ENCODE data around the gene FHIT.

The FHIT gene

GRCh38 chr3:60633644-60634043 lies 617.6 kb downstream of the FHIT start:
- DNase-seq (ENCODE audit: low read depth, low spot score), result no peak

GRCh38 chr3:60631509-60631908 lies 619.7 kb downstream of the FHIT start:
- no peak for DNase-seq (ENCODE audit: low read depth, low spot score)

GRCh38 chr3:60630953-60631352 lies 620.3 kb downstream of the FHIT start:
- DNase-seq (ENCODE audit: low read depth, low spot score), result no peak

DNA sequence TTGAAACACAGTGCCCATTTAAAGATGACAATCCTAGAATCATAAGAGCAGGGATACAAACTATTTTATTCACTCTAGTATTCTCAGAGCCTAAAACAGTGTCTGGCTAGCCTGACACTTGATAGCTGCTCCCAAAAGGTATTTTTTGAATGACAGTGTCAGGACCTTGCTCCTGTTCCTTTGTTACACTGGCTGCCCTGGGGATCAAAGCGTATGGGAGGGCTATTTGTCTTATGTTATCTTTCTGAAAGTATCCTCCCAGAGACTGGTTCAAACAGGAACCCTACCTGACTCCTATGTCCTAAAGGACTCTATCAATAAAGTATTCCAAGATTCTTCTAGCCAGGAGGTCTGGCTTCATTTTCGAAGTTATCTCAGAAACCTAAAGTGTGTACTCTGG lies 621.4 kb downstream of the FHIT start:
- no peak for DNase-seq (ENCODE audit: low read depth, low spot score)

GRCh38 chr3:60622349-60622748 lies 628.9 kb downstream of the FHIT start:
- DNase-seq (ENCODE audit: low read depth, low spot score), result no peak

DNA sequence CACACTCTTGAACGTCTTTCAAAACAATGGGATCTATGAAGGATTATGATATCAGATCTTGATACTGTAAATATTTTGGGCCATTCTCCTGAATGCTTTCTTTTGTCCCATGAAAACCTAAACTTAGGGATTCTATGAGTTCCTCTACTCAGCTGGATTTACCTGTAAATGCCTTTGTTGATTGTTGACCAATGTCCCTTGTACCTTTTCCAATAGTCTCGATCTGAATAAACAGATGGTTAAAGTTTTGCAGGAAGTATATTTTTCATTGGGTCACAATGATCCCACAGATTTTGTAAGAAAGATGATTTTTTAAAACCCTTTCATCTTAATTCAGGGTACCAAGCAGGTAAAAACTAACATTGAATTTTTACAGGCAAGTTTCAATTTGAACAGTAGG lies 634.1 kb downstream of the FHIT start:
- DNase-seq (ENCODE audit: low read depth, low spot score), result no peak

DNA sequence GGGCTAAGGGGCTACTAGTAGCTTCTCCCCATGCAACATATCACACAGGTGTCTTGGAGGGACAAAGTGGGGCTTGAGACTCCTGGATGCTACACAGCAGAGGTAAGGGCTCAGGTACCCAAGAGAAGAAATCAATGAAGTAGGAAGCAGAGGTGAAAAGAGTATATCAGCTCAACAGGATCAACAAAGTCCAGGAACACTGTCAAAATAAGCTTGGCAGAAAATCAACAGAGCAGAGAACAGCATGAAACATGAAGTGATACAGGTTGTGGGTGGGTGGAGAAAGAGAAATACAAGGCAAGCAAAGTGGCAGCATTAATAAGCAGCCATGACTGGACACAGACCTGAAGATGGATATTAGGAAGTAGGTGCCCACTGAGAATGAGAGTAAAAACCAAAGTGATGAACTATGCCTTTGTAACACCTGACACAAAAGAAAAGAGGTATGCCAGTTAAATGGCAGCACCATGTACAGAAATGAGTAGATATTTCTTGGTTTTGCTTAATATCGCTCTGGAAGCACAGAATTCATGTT lies 637.4 kb downstream of the FHIT start:
- DNase-seq (ENCODE audit: low read depth, low spot score), result no peak

- no peak for DNase-seq (ENCODE audit: low read depth, low spot score)
Measured at GRCh38 chr3:60610441-60611112, 640.7 kb downstream of the FHIT start.

- no peak for DNase-seq (ENCODE audit: low read depth, low spot score)
Measured at GRCh38 chr3:60609446-60609845, 641.8 kb downstream of the FHIT start.

DNA sequence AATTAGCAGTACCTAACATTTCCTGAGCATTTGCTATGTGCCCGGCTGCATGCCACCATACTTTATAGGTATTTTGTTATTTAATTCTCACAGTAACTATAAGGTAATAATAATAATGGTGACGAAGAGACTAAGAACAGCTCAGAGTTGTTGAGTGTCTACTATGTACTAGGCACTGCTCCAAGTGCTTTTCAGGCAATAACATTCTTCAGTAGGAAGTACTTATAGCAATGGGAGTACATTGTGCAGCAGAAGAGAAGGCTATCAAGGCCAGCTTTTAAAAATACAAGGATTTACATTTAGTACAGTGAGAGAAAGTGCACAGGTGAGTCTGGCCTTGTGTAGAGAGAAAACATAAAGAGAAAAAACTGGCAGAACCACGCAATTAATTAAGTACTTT lies 647.4 kb downstream of the FHIT start:
- DNase-seq (ENCODE audit: low read depth, low spot score), result no peak

DNA sequence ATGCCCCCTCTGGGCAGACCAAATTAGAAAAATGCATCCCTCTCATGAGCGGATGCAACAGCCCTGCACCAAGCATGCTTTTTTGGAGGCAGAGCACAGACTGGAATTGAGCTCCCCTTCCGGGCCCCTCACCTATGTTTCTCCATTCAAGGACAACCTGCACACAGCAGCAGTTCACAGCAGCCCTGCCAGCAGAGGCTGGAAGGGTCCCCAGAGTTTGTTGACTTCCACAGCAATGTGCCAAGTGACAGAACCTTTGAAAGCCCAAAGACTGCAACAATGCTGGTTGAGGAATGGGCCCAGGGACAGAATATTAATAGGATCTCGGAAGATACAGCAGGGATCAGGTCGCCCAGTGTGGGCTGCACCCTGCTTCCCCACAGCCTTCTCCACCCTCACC lies 650.4 kb downstream of the FHIT start:
- no peak for DNase-seq (ENCODE audit: low read depth, low spot score)

DNA sequence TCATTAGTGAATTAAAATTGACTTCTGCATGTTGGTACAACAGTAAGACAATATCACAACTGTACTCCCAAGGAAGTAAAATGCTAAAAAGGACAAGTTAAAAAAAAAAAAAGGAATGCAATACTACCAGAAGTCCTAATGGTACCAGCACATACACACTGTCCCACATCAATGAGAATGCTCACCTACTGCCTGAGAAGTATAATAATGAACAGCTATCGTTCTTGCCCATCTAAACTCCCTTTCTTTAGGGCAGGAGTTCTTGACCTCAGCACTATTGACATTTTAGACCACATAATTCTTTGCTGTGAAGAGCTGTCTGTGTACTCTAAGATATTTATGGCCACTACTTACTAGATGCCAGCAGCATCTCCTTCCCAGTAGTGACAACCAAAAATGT lies 651.7 kb downstream of the FHIT start:
- no peak for DNase-seq (ENCODE audit: low read depth, low spot score)

DNA sequence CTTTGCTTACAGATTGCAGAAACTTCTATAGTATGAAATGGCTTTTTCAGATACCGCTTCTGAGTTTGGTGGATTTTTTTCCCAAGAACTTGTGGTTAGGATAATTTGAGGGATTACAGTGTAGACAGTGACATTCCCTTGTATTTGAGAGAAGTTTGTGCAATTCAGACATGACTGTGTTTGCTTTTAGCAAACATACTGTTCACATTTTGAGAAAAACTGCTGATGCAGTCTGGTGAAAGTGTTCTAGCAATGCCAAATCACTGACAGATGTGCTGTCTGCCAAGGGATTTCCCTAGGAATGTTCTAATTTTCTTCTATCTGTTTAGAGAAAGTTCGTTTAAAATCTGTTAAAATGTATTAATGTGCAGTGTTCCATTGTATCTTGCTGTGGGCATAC lies 652.6 kb downstream of the FHIT start:
- DNase-seq (ENCODE audit: low read depth, low spot score), result no peak

GRCh38 chr3:60594025-60594424 lies 657.2 kb downstream of the FHIT start:
- DNase-seq (ENCODE audit: low read depth, low spot score), result no peak

GRCh38 chr3:60591267-60591666 lies 660.0 kb downstream of the FHIT start:
- no peak for DNase-seq (ENCODE audit: low read depth, low spot score)

- no peak for DNase-seq (ENCODE audit: low read depth, low spot score)
Measured at GRCh38 chr3:60588806-60589205, 662.4 kb downstream of the FHIT start.

DNA sequence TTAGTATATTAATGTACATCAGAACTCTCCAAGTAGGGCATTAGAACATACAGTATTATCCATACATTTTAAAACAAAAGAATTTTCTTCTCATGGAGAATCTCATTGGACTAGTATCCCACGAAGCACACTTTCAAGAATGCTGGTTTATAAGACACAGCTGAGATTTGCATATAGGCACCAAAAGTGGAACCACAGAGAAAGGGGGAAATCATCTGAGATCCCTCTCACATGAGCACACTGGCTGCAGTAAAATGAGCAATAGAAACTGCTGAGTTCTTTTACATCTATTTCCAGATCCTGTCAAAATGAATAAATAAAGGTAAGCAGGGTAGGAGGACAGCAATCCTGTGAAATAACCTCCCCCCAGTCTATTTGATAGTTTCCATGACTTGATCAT lies 665.3 kb downstream of the FHIT start:
- no peak for DNase-seq (ENCODE audit: low read depth, low spot score)

DNA sequence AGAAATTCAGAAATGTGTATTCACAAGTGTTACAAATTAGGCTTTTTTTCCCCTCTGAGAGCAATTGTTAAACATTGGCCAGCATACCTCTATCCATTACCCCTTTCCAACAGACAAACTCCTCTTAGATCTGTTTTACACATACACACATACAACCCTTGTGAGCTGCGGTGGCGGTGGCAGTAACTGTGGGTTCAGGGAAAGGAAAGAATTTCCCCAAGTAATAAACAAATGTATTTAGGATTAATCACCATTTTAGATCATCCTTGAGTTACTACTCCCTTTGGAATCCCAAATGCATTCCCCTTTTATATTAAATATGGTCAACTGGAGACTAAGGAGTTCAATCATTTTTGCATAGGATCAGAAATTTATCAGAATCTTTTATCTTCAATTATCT lies 667.0 kb downstream of the FHIT start:
- DNase-seq (ENCODE audit: low read depth, low spot score), result no peak

DNA sequence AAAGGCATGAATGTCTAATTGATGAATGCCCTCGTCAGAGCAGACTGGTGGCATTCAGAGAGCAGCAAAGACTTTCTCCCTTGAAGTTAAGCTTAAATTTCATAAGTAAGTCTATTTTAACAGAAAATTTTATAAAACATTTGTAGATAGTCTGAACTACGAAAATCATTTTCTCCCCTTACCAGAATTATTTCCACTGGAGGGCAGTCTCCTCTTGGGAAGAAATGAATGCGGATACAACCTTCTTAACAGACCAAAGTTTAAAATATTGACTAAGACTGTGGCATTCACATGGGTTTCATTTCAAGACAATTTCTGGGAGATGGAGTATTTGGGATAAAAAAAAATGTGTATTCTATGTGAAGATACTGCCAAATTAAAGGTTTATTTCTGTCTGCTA lies 669.0 kb downstream of the FHIT start:
- no peak for DNase-seq (ENCODE audit: low read depth, low spot score)

DNA sequence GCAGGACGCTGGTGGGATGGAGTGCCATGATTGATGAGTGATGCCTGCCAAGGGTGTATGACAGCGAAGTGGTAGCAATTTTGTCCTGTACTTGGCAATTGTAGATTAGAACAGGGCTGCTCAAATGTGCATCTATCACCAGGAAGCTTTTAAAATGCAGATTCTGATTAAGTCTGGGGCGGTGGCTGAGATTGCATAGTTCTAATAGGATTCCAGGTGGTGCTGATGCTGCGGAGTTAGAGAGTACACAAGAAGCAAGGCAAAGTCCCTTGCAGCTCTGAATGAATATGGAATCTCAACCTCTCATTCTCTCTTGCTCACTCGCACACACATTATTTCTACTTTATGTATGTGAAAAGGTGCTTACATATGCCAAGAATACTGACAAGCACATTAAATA lies 670.4 kb downstream of the FHIT start:
- DNase-seq (ENCODE audit: low read depth, low spot score), result no peak

GRCh38 chr3:60579734-60580133 lies 671.5 kb downstream of the FHIT start:
- DNase-seq (ENCODE audit: low read depth, low spot score), result no peak

DNA sequence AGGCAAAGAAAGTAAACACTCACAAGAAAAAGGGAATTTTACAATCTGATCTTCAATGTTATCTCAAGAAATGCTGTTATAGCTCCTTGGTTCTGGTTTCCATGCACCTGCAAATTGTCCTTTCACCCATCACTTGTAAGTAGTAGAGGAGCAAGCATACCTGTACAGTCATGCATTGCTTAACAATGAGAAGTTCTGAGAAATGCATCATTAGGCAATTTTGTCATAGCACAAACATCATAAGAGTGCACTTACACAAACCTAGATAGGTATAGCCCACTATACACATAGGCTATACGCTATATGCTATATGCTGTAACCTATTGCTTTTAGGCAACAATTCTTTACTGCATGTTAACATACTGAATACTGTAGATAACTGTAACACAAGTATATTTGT lies 672.3 kb downstream of the FHIT start:
- DNase-seq (ENCODE audit: low read depth, low spot score), result no peak

- DNase-seq (ENCODE audit: low read depth, low spot score), result no peak
Measured at GRCh38 chr3:60577601-60578000, 673.7 kb downstream of the FHIT start.

DNA sequence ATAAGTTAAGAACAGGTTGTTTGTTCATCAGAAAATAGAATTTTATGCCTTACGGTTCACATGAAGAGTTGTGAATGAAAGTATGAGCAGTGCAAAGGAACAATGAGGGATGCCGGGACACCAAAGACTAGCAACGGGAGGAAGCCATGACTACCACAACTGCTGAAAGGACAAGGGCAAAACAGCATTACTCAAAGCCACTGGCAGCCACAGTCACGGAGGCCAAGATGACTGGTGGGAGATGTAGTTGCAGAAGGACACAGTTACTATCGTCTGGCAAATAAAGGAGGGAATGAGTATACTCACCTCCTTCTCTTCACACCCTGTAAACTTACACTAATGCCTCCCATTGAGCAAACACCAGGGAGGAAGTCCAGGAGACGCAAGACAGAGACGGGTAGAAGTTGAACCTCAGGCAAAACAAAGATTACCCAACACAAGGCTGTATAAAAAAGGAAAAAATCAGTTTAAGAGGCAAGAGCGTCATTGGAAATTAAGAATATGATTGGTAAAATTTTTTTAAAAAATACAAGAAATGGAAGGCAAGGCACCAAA lies 675.5 kb downstream of the FHIT start:
- DNase-seq (ENCODE audit: low read depth, low spot score), result no peak
